ENCODE results near the gene RBMS1. TPM values are rescaled to one million over a fixed set of nuclear protein-coding genes. Genes with fewer than 3 reads are reported as not detected.

Gene RBMS1
- polyA plus RNA-seq, 4 donors: 122 to 165 (median 151) TPM

DNA sequence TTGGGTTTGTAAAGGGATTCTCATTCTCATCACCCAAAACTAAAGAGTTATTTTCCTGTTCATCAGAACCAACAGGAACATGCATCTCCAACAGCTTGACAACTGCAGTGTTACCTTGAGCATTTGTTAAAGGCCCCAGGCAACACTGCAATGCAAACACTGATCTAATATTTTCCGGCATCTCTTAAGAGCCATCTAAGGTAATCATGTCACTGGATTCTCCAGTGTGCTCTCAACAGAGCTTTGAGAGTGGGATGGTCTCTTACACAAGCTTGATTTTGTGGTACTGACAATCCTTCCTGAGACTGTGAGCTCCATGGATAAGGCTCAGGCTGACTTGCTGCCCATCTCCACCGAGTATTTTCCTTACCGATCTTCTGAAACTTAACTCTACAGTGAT is 203.0 kb downstream of the RBMS1 start:
- DNase-seq (ENCODE audit: low read depth in 4 of 4, low spot score in 3 of 4): no peak

GRCh38 chr2:160289831-160290230 is 203.8 kb downstream of the RBMS1 start:
- DNase-seq (ENCODE audit: low read depth in 4 of 4, low spot score in 3 of 4): no peak

GRCh38 chr2:160289126-160289525 is 204.5 kb downstream of the RBMS1 start:
- no peak for DNase-seq (ENCODE audit: low read depth in 4 of 4, low spot score in 3 of 4)

DNA sequence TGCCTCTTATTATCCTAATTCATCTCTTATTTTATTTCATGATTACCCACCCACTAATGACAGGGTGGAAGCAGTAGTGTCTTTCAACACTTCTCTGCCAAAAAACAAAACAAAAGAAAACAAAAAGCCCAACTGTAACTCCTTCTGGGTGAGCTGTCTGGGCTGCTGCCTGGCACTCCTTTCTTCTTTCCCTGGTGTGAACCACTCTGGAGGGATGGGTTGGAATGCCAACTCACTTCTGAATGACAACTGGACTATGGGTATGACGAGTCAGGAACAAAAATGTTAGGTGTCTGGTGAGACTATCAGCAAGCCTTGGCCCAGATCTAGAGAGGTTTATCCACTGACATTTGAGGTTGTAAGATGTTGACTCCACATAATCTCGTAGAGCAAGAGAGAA is 205.3 kb downstream of the RBMS1 start:
- DNase-seq (ENCODE audit: low read depth in 4 of 4, low spot score in 3 of 4): no peak

DNA sequence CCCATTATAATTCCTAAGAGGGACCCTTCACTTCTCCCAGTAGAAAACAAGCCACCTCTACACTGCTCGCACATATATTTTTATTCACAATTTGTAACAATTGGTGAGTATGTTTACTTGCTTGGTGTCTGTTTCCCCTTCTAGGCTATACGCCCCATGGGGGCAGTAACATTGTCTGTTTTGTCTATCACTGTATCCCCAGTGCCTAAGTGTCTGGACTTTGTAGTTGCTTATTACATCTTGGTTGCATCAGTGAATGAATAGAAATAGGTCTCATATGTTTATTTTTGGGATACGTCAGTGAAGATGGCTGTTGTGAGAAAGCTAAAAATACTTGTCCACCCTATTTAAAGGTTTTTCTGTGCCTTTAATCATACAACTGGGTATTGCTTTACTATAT is 206.1 kb downstream of the RBMS1 start:
- no peak for DNase-seq (ENCODE audit: low read depth in 4 of 4, low spot score in 3 of 4)

GRCh38 chr2:160286551-160286950 is 207.1 kb downstream of the RBMS1 start:
- no peak for DNase-seq (ENCODE audit: low read depth in 4 of 4, low spot score in 3 of 4)

DNA sequence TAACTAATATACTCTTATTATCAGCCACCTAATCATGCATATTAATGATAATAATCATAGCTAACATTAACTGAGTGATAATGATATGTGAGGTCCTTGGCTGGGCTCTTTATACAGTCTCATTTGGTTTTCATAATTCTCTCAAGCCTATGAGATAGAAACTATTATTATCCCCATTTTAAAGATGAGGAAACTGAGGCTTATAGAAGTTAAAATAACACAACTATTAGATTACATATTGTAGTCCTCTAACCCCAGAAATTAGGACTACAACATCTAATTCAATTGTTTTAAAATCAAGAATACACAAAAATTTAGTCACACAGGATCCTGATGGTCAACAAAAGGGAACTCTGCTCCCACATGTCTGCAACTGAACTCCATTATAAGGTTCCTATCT is 209.9 kb downstream of the RBMS1 start:
- no peak for DNase-seq (ENCODE audit: low read depth in 4 of 4, low spot score in 3 of 4)

DNA sequence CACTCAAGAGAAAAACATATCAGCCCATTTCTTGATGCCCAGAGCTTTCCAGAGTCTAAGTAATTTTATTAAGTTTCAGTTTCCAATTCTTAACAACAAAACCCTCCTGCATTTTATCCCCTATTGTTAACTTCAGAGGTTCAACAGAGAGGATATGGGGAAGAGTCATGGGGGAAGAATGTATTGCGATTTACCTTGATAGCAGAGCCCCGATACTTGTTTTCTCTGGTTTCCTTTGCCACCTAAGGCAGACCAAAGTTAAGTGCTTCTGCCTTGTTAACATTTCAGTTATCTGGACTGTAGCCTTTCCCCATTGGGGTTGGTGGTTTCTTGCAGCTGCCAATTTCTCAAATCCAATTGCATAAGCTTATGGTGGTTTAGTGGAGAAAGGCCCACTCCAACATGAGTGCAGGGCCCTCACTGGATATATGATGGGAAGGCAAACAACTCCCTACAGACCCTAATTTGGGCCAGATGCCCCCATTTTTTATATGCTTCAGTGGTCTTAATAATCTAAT is 211.5 kb downstream of the RBMS1 start:
- DNase-seq (ENCODE audit: low read depth in 4 of 4, low spot score in 3 of 4): no peak

GRCh38 chr2:160281213-160281612 is 212.4 kb downstream of the RBMS1 start:
- DNase-seq (ENCODE audit: low read depth in 4 of 4, low spot score in 3 of 4): no peak

DNA sequence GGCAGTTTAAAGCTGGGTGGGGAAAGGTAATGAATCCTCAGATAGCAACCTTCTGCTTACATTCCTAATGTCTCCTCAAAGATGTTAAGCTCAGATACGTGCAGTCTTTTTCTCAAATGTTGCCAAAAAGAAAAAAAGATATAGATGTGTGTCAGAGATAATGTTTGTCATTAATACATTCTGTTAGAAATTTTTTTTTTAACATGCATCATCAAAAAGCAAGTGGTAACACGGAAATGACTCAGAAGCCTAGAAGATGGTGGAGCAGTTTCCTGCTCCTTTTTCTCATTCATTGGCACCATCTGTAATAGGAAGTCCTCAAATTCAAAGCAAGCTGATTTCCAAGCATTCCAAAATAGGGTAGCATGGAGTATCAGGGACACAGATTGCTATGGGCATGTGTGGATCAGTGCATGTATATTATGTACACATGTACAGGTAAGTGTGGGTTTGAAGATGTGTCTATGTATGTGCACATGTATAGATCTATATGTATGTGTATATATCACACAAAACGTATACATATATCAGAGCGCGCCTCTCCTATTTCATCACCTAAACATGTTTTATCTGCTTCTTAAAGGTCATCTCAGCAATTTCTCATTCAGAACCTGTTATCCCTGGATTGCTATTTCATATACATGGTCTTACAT is 213.7 kb downstream of the RBMS1 start:
- no peak for DNase-seq (ENCODE audit: low read depth in 4 of 4, low spot score in 3 of 4)

GRCh38 chr2:160278879-160279177 is 214.8 kb downstream of the RBMS1 start:
- no peak for DNase-seq (ENCODE audit: low read depth in 4 of 4, low spot score in 3 of 4)

- DNase-seq (ENCODE audit: low read depth in 4 of 4, low spot score in 3 of 4): no peak
These were observed 215.3 kb downstream of the RBMS1 start for GRCh38 chr2:160278101-160278878.

DNA sequence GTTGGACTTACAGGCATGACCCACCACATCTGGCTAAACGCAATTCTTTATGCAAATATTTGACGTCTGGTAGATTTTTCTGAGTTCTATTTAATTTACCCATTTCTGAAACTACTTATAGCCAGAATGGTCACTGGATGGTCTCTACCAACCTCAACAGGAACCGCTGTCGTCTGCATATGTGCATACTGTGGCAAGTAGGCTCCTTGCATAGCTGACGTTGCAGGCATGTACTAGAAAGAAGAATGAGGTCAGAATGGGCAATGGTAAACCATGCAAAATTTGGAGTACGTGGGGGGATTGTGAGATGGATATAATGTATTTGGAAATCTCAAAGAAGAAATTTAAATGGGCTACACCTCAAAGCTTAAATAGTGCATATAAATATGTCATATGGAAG is 216.5 kb downstream of the RBMS1 start:
- no peak for DNase-seq (ENCODE audit: low read depth in 4 of 4, low spot score in 3 of 4)

- DNase-seq (ENCODE audit: low read depth in 4 of 4, low spot score in 3 of 4): no peak
These were observed 218.0 kb downstream of the RBMS1 start for GRCh38 chr2:160275656-160276055.

DNA sequence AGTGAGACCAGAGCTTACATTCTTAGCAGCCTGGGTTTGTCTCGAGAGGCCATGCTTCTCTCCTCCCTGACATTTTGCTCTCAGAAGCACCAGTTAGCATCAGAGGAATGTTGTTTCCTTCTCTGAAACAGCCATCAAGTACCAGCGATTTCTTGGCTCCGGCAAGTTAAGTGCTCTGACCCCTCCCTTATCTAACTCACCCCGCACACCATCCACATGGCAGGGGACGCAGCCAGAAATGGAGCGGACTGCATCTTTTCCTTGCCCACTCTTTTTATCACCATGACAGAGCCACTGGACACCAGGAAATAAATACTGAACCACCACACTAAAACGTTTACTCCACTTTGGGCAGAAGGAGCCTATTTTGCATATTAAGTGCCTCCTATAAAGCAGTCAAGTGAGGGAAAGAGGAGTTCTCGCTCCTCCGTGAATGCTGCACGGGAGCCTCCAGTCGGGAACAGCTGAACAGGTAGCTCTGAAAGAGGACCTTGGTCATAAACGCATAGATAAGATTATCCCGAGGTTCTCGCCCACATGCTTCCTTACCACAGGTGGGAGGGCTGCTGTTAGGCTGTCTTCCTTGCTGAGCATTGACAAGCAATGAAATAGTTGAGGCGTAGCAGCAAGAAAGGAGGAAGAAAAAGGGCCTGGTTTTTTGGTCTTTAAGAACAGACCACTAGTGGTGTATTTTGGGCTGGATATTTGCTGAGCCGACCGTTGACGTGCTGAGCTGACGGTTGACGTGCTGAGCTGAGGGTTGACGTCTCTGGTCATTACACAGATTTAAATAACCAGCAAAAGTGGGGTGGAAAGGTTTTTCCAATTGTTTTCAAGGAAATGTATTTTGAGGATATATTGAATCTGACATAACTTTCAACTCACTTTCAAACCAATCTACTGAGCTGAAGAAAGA is 222.2 kb downstream of the RBMS1 start:
- DNase-seq (ENCODE audit: low read depth in 4 of 4, low spot score in 3 of 4): no peak

DNA sequence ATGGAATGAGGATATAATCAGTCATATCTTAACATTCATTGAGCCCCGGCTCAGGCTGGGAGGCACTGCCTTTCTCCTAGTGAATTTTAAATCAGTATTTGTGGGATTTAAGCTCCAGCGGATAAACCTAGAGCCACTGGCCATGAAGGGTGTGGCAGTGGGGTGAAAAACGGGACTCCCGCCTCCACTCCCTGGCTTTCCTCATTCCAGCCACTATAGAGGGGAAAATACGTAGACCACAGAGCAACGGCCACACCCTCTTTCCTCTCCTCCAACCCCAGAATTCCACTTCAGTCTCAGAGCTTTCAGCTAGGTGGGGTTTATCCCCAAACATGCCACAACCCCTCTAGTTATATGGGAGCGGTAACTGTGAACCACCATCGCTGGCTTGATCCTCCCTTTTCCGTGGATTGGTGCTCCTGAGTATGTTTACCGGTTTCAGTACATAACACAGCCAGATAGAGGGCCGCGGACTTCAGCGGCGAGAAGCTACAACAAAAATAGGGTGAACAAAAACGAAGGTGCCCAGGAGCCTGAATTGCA is 223.0 kb downstream of the RBMS1 start:
- DNase-seq (ENCODE audit: low read depth in 4 of 4, low spot score in 3 of 4): no peak

- peak; percentile 78 to 90 (median 86) for DNase-seq (ENCODE audit: low read depth in 4 of 4, low spot score in 3 of 4)
These were observed 223.6 kb downstream of the RBMS1 start for GRCh38 chr2:160269803-160270570.

- no peak for DNase-seq (ENCODE audit: low read depth in 4 of 4, low spot score in 3 of 4)
These were observed 224.2 kb downstream of the RBMS1 start for GRCh38 chr2:160269365-160269764.

DNA sequence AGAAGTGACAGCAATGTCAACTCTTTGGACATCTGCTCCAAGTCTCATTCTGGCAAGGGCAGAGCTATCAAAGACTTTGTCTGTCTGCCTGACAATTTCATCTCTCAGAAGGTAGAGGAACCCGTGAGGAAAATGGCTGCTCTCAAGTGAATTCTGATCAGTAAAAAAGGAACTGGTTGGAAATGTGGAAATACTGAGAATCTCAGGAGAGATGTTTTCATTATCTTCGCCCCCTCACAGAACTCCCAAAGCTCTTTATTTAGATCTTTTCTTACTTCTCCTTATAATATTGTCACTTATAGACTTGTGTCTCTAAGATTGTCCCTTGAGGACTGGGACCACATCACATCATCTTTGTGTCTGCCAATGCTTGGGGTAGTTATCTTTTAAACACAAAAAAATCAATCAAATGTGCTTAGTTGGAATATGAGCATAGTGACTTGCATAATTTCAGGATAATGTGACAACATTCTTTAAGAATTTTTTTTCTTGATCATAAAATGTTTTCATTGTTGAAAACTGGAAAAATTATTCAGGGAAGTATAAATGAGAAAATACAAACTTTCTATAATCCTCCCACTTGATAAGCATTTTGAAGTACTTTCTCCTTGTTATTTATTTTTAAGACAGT is 225.3 kb downstream of the RBMS1 start:
- DNase-seq (ENCODE audit: low read depth in 4 of 4, low spot score in 3 of 4): no peak

DNA sequence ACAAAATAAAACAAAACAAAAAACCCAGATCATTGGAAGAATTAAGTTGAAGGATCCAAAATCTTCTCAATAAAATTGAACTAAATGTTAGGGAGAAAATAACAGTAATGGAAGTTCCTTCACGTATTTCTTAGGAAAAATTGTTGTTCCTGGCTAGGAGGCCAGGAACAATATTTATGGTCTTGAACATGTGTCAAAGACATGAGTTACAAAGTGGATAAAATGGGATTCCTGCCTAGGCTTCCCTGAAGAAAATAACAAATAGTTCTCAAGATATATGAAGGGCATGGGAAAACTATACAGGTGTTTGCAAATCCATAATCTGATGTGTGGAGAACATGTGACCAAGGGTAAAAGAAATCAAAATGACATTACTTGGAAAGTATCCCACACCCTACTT is 225.9 kb downstream of the RBMS1 start:
- DNase-seq (ENCODE audit: low read depth in 4 of 4, low spot score in 3 of 4): no peak
